GM21786 (cell line): ENCODE results near the gene MOGAT2.
"Not testable (repeated sequence)": the region's sequence is repeated elsewhere in the genome, so short reads cannot be mapped to it uniquely, and the experiment has no call there.

Experiments
- ATAC-seq: cut with Tn5 transposase; IDR thresholded peaks from one replicate; pipeline ENCODE4 v1.9.1; 2021; ENCODE audit not compliant: unreplicated experiment

Gene MOGAT2

GRCh38 chr11:75718419-75719339, 1.0 kb downstream of the MOGAT2 start:
- no peak for ATAC-seq

- no peak for ATAC-seq
Observed at GRCh38 chr11:75719340-75720239, 2.0 kb downstream of the MOGAT2 start.

DNA sequence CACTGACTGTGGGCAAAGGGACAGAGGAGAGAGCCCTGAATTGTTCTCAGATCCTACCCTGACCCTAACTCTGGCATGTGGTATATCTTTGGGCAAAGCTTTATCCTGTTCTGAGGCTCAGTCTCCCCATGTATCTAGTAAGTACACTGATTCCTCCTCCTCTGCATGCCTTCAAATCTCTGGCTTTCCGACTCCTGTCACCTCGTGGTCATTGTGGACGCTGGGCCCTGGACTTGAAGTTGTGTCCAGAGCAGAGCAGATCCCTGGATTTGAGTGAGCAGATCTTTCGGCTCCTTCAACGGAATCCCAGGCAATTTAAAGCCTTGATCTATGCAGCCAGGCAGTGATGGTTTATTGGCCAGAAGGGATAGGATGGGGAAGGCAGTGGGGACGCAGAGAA, 3.0 kb downstream of the MOGAT2 start:
- no peak for ATAC-seq

DNA sequence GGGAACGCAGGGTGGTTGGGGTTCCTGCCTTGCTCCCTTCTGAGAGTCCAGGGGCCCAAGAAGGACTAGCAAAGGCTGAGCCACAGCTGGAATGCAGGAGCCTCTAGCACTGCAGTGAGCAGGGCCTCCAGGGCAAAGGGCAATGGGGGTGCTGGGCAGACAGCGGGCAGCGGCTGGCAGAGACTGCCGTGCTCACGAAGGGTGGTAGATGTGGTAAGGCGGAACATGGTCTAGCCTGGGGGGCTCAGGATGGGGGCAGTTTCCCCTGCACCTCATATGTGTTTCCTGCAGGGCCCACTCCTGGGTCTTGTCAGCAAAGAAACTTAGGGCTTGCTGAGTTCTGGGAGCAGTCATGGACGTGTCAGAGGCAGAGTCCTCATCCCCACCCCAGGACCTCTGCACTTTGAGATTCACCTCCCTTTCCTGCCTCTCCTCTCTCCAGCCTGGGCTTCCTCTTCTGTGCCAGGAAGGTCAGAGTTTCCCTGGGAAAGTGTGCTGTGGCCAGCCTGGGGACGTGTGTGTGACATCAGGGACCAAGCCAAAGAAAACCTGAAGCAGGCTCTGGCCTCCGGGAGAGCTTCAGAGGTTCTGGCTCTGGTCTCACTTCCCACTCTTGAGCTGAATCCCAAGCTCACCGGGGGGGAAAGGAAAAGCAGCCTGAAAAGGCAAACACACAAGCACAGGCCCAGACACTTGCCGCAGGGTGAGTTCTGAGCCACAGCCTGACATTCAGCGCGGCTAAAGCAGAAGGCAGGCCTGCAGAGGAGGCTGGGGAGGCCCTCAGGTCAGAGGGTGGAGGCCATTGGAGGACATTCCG, 4.4 kb downstream of the MOGAT2 start:
- ATAC-seq: no peak

DNA sequence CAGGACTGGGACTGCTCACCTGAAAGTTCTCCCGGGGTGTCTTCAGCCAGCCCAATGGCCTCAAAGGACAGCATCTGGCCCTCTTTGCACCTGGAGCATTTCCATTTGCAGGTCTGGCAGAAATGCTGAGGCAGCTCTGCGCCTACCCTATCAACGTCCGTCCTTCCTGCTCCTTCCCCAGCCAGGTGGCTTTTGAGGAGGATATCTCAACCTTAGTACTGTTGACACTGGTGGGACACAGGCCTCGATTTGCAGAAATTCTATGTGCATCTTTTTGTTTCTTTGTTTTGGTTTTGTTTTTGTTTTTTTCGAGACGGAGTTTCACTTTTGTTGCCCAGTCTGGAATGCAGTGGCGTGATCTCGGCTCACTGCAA, 5.0 kb downstream of the MOGAT2 start:
- ATAC-seq: no peak

DNA sequence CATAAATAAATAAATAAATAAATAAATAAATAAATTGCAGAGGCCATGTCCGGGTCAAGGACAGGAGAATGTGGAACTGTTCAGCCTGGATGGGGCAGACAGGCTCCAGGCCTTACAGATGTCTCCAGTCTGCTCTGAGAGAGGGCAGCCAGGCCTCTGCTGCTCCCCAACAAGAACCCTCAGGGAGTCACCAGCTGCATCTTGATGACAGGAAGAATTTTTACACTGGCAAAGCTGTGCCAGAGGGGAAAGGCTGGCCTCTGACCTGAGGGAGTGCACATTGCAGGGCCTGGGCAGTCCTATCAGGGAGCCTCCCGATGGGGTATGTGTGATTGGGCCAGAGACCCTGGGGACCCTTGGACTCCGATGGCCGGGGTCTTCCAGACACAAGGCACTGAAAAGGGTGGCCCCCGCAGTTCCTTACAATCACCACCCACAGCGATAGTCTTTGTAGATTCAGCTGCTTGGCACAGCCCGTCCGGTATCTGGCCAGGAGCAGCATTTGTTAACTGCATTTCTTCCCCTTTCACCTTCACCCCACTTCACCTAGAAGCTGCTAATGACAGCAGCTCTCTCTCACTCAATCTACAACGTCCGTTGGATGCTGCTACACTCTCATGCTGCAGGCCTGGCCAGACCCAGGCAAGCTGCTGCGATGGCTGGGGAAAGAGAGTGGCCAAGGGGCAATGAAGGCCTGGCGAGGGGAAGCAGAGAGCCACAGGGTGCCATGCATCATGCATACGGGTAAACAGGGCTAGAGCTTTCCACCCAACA, 8.1 kb downstream of the MOGAT2 start:
- no peak for ATAC-seq

DNA sequence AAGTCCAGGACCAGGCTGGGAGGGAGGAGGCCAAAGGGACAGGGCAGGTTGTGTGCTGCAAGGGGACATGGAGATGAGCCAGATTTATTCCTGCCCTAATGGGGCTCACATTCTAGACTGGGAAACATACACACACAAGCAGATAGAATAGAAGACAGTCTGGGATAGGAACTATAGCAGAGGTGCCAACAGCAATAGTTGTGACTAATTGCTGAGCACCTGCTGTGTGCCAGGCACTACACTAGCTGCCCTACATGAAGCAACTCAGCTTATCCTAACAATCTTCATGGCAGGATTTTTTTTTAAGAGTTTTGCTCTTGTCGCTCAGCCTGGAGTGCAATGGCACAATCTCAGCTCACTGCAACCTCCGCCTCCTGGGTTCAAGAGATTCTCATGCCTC, 11.4 kb downstream of the MOGAT2 start:
- ATAC-seq: no peak

DNA sequence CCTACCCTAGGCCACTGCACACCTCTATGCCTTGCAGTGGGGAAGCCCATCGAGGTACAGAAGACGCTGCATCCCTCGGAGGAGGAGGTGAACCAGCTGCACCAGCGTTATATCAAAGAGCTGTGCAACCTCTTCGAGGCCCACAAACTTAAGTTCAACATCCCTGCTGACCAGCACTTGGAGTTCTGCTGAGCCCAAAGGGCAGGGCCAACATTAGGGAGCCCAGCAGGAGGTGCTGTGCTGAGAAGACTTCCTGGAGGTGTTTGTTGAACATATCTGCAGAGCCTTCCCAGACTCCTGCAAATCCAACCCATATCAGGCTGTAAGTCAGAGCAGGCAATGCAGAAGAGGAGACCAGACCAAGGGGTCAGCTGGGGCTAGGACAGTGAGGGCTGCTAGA, 13.5 kb downstream of the MOGAT2 start:
- no peak for ATAC-seq

GRCh38 chr11:75733071-75733430, 15.4 kb downstream of the MOGAT2 start:
- ATAC-seq: no peak

- ATAC-seq: peak; percentile 56
Observed at GRCh38 chr11:75733431-75734107, 15.9 kb downstream of the MOGAT2 start.

DNA sequence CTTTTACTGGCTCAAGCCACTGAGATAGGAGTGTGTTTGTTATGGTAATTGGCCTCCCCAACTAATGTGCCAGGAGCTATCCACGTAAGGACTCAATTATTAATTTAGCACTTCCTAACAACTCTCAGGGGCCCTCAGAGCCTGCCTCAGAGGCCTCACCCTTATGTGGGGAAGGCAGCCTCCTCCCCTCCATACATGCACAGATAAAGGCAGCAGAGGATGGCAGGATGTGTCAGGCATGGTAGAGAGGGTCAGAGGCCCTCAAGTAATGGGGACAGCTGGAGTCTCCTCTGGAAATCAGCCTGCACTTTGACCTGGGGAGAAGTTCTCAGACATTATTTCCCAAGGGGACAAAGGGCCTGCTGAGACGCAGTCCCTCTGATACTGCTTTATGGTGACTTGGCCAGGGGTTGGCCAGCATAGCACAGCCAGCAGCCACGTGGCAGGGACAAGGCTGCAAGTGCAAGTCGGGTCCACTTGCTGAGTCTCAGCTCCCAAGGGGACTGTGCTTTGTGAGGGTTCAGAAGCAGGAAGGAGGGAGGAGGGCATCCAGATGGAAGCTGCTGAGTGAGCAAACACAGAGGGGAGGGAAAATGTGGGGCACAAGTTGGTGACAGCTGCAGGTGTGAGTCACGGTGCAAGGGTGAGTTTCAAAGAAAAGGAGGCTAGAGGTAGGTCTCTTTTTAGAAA, 17.0 kb downstream of the MOGAT2 start:
- ATAC-seq: no peak

DNA sequence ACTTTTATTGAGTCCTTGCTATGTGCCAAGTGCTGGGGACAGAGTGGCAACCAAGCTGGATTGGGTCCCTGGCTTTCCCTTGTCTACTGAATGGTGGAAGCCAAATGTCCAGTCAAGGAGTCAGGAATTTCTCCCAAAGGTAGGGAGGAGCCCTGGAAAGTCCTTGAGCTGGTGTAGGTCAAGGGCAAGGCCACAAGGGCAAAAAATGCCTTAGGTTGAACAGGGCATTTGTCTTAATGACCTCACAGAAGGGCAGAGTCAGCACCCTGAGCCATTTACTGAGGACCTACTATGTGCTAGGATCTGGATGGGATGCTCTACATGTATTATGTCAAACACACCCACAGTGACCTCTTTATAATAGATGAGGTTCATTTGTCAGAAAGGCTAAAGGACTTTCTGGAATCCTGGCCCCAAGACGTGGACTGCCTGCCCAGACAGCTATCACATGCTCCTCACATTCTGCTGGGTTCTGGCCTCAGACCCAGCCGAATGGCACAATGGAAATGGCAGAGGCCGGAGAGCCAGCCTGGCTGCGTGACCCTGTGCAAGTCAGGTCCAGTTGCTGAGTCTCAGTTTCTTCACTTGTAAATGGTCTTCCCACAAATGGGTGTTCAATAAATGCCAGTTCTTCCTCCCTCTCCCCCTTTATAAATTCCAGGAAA, 17.7 kb downstream of the MOGAT2 start:
- no peak for ATAC-seq

- ATAC-seq: no peak
Observed at GRCh38 chr11:75737314-75737713, 19.7 kb downstream of the MOGAT2 start.

DNA sequence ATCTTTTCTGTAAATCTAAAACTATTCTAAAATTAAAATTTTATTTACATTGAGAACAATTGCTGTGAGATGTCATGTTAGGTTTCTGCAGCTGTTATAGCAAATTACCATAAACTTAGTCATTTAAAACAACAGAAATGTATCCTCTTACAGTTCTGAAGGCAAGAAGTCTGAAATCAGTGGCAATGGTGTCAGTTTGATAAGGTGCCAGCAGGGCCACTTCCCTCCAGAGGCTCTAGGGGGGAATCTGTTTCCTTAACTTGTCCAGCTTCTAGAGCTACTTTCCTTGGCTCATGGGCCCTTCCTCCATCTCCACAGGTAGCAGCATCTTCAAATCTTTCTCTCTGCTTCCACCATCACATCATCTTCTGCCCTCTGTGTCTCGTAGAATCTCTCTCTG, 23.0 kb downstream of the MOGAT2 start:
- ATAC-seq: no peak

DNA sequence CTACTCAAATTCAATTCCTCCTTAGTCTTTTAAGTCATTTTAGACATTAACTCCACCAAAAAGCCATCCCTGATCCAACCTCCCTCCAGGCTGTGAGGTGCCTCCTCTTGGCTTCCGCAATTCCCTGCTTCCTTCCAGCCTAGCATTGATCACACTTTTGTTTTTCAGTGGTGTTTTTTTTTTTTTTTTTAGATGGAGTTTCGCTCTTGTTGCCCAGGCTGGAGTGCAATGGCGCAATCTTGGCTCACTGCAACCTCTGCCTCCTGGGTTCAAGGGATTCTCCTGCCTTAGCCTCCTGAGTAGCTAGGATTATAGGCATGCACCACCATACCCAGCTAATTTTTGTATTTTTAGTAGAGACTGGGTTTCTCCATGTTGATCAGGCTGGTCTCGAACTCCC, 25.5 kb downstream of the MOGAT2 start:
- not testable (repeated sequence) for ATAC-seq

DNA sequence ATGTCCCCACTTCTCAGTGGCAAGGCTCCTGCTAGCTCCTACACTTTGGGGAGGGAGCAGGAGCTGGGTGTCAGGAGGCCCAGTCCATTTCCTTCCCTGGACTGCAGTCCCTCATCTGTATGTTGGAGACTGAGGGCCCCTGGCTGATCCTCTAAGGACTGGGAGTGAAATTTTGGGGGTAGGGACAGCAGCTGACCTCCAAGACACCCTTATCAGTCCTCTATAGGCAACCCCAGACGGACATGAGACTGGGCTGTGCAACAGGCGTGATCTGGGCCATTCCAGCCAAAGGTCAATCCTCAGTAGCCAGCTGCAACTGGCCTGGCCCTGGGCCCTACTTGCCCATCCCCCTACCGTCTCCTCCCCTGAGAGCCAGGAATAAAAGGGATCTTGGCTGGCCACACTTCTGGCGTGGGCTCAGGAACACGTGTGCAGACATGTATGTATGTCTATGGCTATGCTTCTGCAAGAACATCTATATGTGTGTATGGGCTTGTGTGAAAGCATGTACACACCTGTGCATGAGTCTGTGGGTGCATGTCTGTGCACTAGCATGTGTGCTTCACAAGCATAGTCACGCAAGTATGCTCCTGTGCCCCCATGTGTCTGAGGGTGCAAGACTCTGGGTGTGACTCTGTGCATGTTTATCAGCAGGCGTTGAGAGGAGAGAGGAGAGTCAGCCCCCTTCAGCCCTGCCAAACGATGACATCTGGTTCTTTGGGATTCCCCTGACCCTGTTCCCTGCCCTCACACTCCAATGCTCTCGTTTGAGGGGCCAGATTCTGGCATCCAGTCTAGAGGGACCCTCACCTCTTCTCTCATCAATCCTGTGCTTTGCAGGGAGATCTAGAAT, 26.3 kb downstream of the MOGAT2 start:
- no peak for ATAC-seq

DNA sequence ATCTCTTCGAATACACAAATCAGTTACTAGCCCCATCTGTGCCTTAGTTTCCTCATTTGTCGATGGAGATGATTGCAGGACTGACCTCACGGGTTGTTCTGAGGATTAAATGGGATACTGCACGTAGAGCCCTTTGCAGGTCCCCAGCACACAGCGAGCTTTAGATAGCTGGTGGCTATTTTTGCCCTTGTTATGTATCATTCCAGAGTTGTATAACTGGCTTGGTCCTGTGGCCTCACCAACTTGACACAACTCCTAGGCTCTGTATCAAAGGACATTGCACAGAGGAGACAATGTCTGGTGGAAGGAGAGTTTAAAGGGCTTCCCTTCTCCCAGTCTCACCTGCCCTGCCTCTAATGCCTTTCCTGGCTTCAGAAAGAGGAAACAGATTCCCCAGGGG, 28.2 kb downstream of the MOGAT2 start:
- no peak for ATAC-seq

DNA sequence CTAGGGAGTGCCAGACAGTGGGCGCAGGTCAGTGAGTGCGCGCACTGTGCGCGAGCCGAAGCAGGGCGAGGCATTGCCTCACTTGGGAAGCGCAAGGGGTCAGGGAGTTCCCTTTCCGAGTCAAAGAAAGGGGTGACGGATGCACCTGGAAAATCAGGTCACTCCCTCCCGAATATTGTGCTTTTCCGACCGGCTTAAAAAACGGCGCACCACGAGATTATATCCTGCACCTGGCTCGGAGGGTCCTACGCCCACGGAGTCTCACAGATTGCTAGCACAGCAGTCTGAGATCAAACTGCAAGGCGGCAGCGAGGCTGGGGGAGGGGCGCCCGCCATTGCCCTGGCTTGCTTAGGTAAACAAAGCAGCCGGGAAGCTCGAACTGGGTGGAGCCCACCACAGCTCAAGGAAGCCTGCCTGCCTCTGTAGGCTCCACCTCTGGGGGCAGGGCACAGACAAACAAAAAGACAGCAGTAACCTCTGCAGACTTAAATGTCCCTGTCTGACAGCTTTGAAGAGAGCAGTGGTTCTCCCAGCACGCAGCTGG, 31.2 kb downstream of the MOGAT2 start:
- ATAC-seq: not testable (repeated sequence)
